ENCODE measurements around the gene LRRC73. TPM values are rescaled to one million over a fixed set of nuclear protein-coding genes. Genes with fewer than 3 reads are reported as not detected.
"Not testable (repeated sequence)": the region's sequence is repeated elsewhere in the genome, so short reads cannot be mapped to it uniquely, and the experiment has no call there.

LRRC73 gene
- total RNA-seq, 4 donors from 2014 or later = not detected

GRCh38 chr6:43544461-43544860 is 34.3 kb upstream of the LRRC73 start:
- intact Hi-C loops (cut with DNase I; ENCODE audit: low total_unique reads) = no loop called here
- Histone ChIP-seq H3K27ac (no peak overlapping the region), H3K27me3 (no peaks in the 10 kb centered on the region), H3K4me3 (no peak overlapping the region), H3K9me3 (no peaks in the 10 kb centered on the region), H3K4me1 (no peaks in the 10 kb centered on the region), H3K36me3 (peaks cover 0 to 95% of the 10 kb centered on the region in 2 donors)
- DNase-seq = no peak
- ATAC-seq = no peak
- in situ Hi-C loops (cut with MboI; ENCODE audit: low sequenced_read_pairs in 4 of 4) = no loop called here
- TF ChIP-seq CTCF (IDR thresholded peaks at IDR 0.05 in 4 of 5, conservative IDR thresholded peaks at IDR 0.05 in 1 of 5) = no peak
- TF ChIP-seq POLR2A (IDR thresholded peaks at IDR 0.05) = no peak

- peaks cover 0 to 83% of the 10 kb centered on the region in 2 donors for H3K36me3 ChIP-seq
- in situ Hi-C loops (cut with MboI; ENCODE audit: low sequenced_read_pairs in 4 of 4) (no loop called here), intact Hi-C loops (cut with DNase I; ENCODE audit: low total_unique reads) (no loop called here)
- no peaks in the 10 kb centered on the region for H3K9me3 ChIP-seq
- no peaks in the 10 kb centered on the region for H3K4me1 ChIP-seq
- ATAC-seq = no peak
- DNase-seq = no peak
- no peak overlapping the region for H3K27ac ChIP-seq
- H3K4me3 ChIP-seq = no peak overlapping the region
- TF ChIP-seq CTCF (IDR thresholded peaks at IDR 0.05 in 4 of 5, conservative IDR thresholded peaks at IDR 0.05 in 1 of 5) (no peak), POLR2A (IDR thresholded peaks at IDR 0.05) (no peak)
- no peaks in the 10 kb centered on the region for H3K27me3 ChIP-seq
These were observed 31.8 kb upstream of the LRRC73 start for GRCh38 chr6:43541774-43542471.

- no peaks in the 10 kb centered on the region for H3K9me3 ChIP-seq
- no peak overlapping the region for H3K27ac ChIP-seq
- in situ Hi-C loops (cut with MboI; ENCODE audit: low sequenced_read_pairs in 4 of 4) = no loop called here
- intact Hi-C loops (cut with DNase I; ENCODE audit: low total_unique reads) = no loop called here
- peaks cover 0 to 75% of the 10 kb centered on the region in 2 donors for H3K36me3 ChIP-seq
- ATAC-seq = no peak
- DNase-seq = no peak
- H3K27me3 ChIP-seq = no peaks in the 10 kb centered on the region
- TF ChIP-seq CTCF (IDR thresholded peaks at IDR 0.05 in 4 of 5, conservative IDR thresholded peaks at IDR 0.05 in 1 of 5) = no peak
- no peak for TF ChIP-seq POLR2A (IDR thresholded peaks at IDR 0.05)
- no peaks in the 10 kb centered on the region for H3K4me1 ChIP-seq
- H3K4me3 ChIP-seq = no peak overlapping the region
These were observed 30.4 kb upstream of the LRRC73 start for GRCh38 chr6:43540507-43540906.

- H3K27ac ChIP-seq; intact Hi-C loops (cut with DNase I; ENCODE audit: low total_unique reads); ATAC-seq; in situ Hi-C loops (cut with MboI; ENCODE audit: low sequenced_read_pairs in 4 of 4); DNase-seq; H3K9me3 ChIP-seq; H3K4me1 ChIP-seq; H3K27me3 ChIP-seq; H3K4me3 ChIP-seq: not testable (repeated sequence)
- H3K36me3 ChIP-seq = peaks cover 0 to 64% of the 10 kb centered on the region in 2 donors
These were observed 29.3 kb upstream of the LRRC73 start for GRCh38 chr6:43539409-43539808.

- H3K27me3 ChIP-seq; ATAC-seq; intact Hi-C loops (cut with DNase I; ENCODE audit: low total_unique reads); H3K9me3 ChIP-seq; H3K4me1 ChIP-seq; in situ Hi-C loops (cut with MboI; ENCODE audit: low sequenced_read_pairs in 4 of 4); H3K4me3 ChIP-seq; H3K27ac ChIP-seq; DNase-seq: not testable (repeated sequence)
- H3K36me3 ChIP-seq = peaks cover 0 to 62% of the 10 kb centered on the region in 2 donors
These were observed 28.8 kb upstream of the LRRC73 start for GRCh38 chr6:43538986-43539385.

- no peak for ATAC-seq
- intact Hi-C loops (cut with DNase I; ENCODE audit: low total_unique reads) = no loop called here
These were observed 22.1 kb upstream of the LRRC73 start for GRCh38 chr6:43532201-43532600.

More at GRCh38 chr6:43532201-43532600, 22.1 kb upstream of the LRRC73 start:
- H3K36me3 ChIP-seq = peaks cover 0 to 64% of the 10 kb centered on the region in 2 donors
- no peaks in the 10 kb centered on the region for H3K27me3 ChIP-seq
- no peak overlapping the region for H3K27ac ChIP-seq
- TF ChIP-seq POLR2A (IDR thresholded peaks at IDR 0.05) (no peak), CTCF (IDR thresholded peaks at IDR 0.05 in 4 of 5, conservative IDR thresholded peaks at IDR 0.05 in 1 of 5) (no peak)
- no peaks in the 10 kb centered on the region for H3K4me1 ChIP-seq
- no peak overlapping the region for H3K4me3 ChIP-seq
- DNase-seq = no peak
- no peaks in the 10 kb centered on the region for H3K9me3 ChIP-seq
- in situ Hi-C loops (cut with MboI; ENCODE audit: low sequenced_read_pairs in 4 of 4) = no loop called here

Data from gastrocnemius medialis (tissue), 4 donors.